Keratinocyte (primary cell): ENCODE results near the gene SPG7. TPM values are rescaled to one million over a fixed set of nuclear protein-coding genes. Genes with fewer than 3 reads are reported as not detected.

ENCODE experiments used
- DNase-seq: peaks from one replicate; pipeline ENCODE4 v3.0.0-alpha.2; 2011; ENCODE audit warnings: low read depth, missing footprints, low spot score
- FAIRE-seq: peaks from 2 replicates; lab custom pipeline; 2011; peaks lifted over from hg19 to GRCh38; lab: Jason Lieb, UNC
- H2AFZ ChIP-seq: 2 replicates; pipeline ENCODE4 v1.6.0; 2012; ENCODE audit warnings: low read length, control low read depth, inconsistent platforms; ENCODE audit not compliant: control insufficient read depth
- H3K27ac ChIP-seq: 2 replicates; pipeline ENCODE4 v1.5.1; 2011; ENCODE audit warnings: low read length; ENCODE audit not compliant: control insufficient read depth, insufficient read depth
- H3K27me3 ChIP-seq: 3 replicates; pipeline ENCODE4 v1.6.0; 2011; ENCODE audit warnings: low read length; ENCODE audit not compliant: control insufficient read depth, insufficient read depth; ENCODE audit errors: extremely low read depth
- H3K36me3 ChIP-seq, 2 experiments: 2 replicates in 1 of 2; 3 replicates in 1 of 2; pipeline ENCODE4 v1.5.1; 2011; ENCODE audit warnings: low read length in 2 of 2, mild to moderate bottlenecking in 1 of 2; ENCODE audit not compliant: control insufficient read depth in 2 of 2, insufficient read depth in 2 of 2; ENCODE audit errors: extremely low read depth in 1 of 2
- H3K4me1 ChIP-seq: 3 replicates; pipeline ENCODE4 v1.5.1; 2011; ENCODE audit warnings: low read length; ENCODE audit not compliant: control insufficient read depth, insufficient read depth; ENCODE audit errors: extremely low read depth
- H3K4me2 ChIP-seq: 3 replicates; pipeline ENCODE4 v1.6.0; 2011; ENCODE audit warnings: low read depth, low read length; ENCODE audit not compliant: control insufficient read depth, insufficient read depth; ENCODE audit errors: extremely low read depth
- H3K4me3 ChIP-seq, 3 experiments: fragments of 200-600 bp in 1 of 3; sonication (generic) in 1 of 3; 2 replicates in 2 of 3; 3 replicates in 1 of 3; pipeline ENCODE4 v1.5.1; 2011 to 2016; ENCODE audit warnings: low read length in 3 of 3, mild to moderate bottlenecking in 3 of 3, control low read depth in 2 of 3, inconsistent platforms in 1 of 3, low read depth in 1 of 3, mixed read lengths in 1 of 3, mixed run types in 1 of 3, moderate library complexity in 1 of 3; ENCODE audit not compliant: control insufficient read depth in 2 of 3, insufficient read depth in 2 of 3; ENCODE audit errors: extremely low read depth in 1 of 3
- H3K79me2 ChIP-seq: 2 replicates; pipeline ENCODE4 v1.6.0; 2012; ENCODE audit warnings: low read length; ENCODE audit not compliant: control insufficient read depth, insufficient read depth
- H3K9ac ChIP-seq: 3 replicates; pipeline ENCODE4 v1.6.0; 2011; ENCODE audit warnings: low read length; ENCODE audit not compliant: control insufficient read depth, insufficient read depth; ENCODE audit errors: extremely low read depth
- H3K9me1 ChIP-seq: 3 replicates; pipeline ENCODE4 v1.6.0; 2011; ENCODE audit warnings: low read length; ENCODE audit not compliant: control insufficient read depth, insufficient read depth; ENCODE audit errors: extremely low read depth
- H3K9me3 ChIP-seq: 2 replicates; pipeline ENCODE4 v1.5.1; 2012; ENCODE audit warnings: low read depth, low read length; ENCODE audit not compliant: control insufficient read depth
- H4K20me1 ChIP-seq: 3 replicates; pipeline ENCODE4 v1.6.0; 2011; ENCODE audit warnings: low read length; ENCODE audit not compliant: control insufficient read depth, insufficient read depth; ENCODE audit errors: extremely low read depth
- CTCF ChIP-seq, 3 experiments: IDR thresholded peaks in 1 of 3; conservative IDR thresholded peaks in 1 of 3; optimal IDR thresholded peaks in 1 of 3; 2 replicates in 2 of 3; 3 replicates in 1 of 3; pipeline versions ENCODE3 to v1.5.1; 2011; ENCODE audit warnings: low read length in 3 of 3, mild to moderate bottlenecking in 3 of 3, moderate library complexity in 2 of 3, control low read depth in 1 of 3, inconsistent platforms in 1 of 3; ENCODE audit not compliant: insufficient read depth in 2 of 3; ENCODE audit errors: extremely low read depth in 1 of 3
- EZH2 ChIP-seq: IDR thresholded peaks from one replicate; pipeline ENCODE4 v1.6.1; 2012; ENCODE audit warnings: inconsistent platforms, mild to moderate bottlenecking, low read length, moderate library complexity
- dilution Hi-C: fragments of 300-500 bp; cut with MboI; formaldehyde crosslinking; loops from one replicate; pipeline ENCODE4 v1.7.0; 2020; ENCODE audit warnings: low sequenced_read_pairs; ENCODE audit not compliant: extremely low pct_ligation_motif_present
- polyA plus RNA-seq, 5 experiments: library from polyadenylated mRNA; depleted of rRNA in 3 of 5; stranded (reverse) in 3 of 5; stranded (forward) in 1 of 5; unstranded in 1 of 5; fragments of >200 nt; gene quantifications; 1 replicate in 1 of 5; 2 replicates in 3 of 5; 3 replicates in 1 of 5; pipeline versions ENCODE4 v1.2.1 to v1.2.3, GENCODE V29; 2011 to 2012; ENCODE audit warnings: missing spikeins in 2 of 5, low read depth in 1 of 5, low replicate concordance in 1 of 5

SPG7 gene
- polyA plus RNA-seq, 1 donor (not counting 4 experiments of a cell fraction or from before 2014, with no cell fraction given), result 45.2 TPM

GRCh38 chr16:89581861-89582563 lies 73.8 kb downstream of the SPG7 start:
- H2AFZ ChIP-seq, result peak overlapping the region; percentile 56
- no peak overlapping the region for H3K4me3 ChIP-seq
- no peaks in the 10 kb centered on the region for H3K79me2 ChIP-seq
- H3K4me2 ChIP-seq, result no peak overlapping the region
- peak; percentile 82 for FAIRE-seq
- DNase-seq, result no peak
- H3K9me1 ChIP-seq, result peaks cover 2% of the 10 kb centered on the region
- no peaks in the 10 kb centered on the region for H3K9me3 ChIP-seq
- peak overlapping the region; percentile 26 for H3K27ac ChIP-seq
- H3K4me1 ChIP-seq, result peaks cover 23% of the 10 kb centered on the region
- peaks cover 0 to 2% of the 10 kb centered on the region in 2 experiments for H3K36me3 ChIP-seq
- TF ChIP-seq CTCF (optimal IDR thresholded peaks at IDR 0.05 in 1 of 3, IDR thresholded peaks at IDR 0.05 in 1 of 3, conservative IDR thresholded peaks at IDR 0.05 in 1 of 3; ENCODE audit: extremely low read depth in 1 of 3, insufficient read depth in 2 of 3, low read length in 3 of 3) (no peak), EZH2 (no peak)
- H3K27me3 ChIP-seq, result no peaks in the 10 kb centered on the region
- dilution Hi-C loops, result no loop called here
- peak overlapping the region; percentile 33 for H3K9ac ChIP-seq
- H4K20me1 ChIP-seq, result no peaks in the 10 kb centered on the region

GRCh38 chr16:89582614-89583196 lies 74.5 kb downstream of the SPG7 start:
- peak overlapping the region; percentile 33 for H3K9ac ChIP-seq
- H3K4me1 ChIP-seq, result peaks cover 23% of the 10 kb centered on the region
- TF ChIP-seq EZH2, result no peak
- TF ChIP-seq CTCF (optimal IDR thresholded peaks at IDR 0.05 in 1 of 3, IDR thresholded peaks at IDR 0.05 in 1 of 3, conservative IDR thresholded peaks at IDR 0.05 in 1 of 3; ENCODE audit: extremely low read depth in 1 of 3, insufficient read depth in 2 of 3, low read length in 3 of 3), result no peak
- FAIRE-seq, result no peak
- dilution Hi-C loops, result no loop called here
- no peaks in the 10 kb centered on the region for H4K20me1 ChIP-seq
- DNase-seq, result no peak
- H3K27ac ChIP-seq, result peak overlapping the region; percentile 26
- H2AFZ ChIP-seq, result no peak overlapping the region
- no peaks in the 10 kb centered on the region for H3K79me2 ChIP-seq
- H3K36me3 ChIP-seq, result peaks cover 0 to 2% of the 10 kb centered on the region in 2 experiments
- H3K4me3 ChIP-seq, result no peak overlapping the region
- H3K9me3 ChIP-seq, result no peaks in the 10 kb centered on the region
- H3K9me1 ChIP-seq, result peaks cover 2% of the 10 kb centered on the region
- no peaks in the 10 kb centered on the region for H3K27me3 ChIP-seq
- no peak overlapping the region for H3K4me2 ChIP-seq
